ENCODE measurements around the gene FRS2. TPM values are rescaled to one million over a fixed set of nuclear protein-coding genes. Genes with fewer than 3 reads are reported as not detected.

FRS2 gene
- polyA plus RNA-seq, 1 donor from 2014 or later, result 20.2 TPM

GRCh38 chr12:69473262-69473661 is 3.1 kb downstream of the FRS2 start:
- no peaks in the 10 kb centered on the region for H3K36me3 ChIP-seq (ENCODE audit: insufficient read depth, low read length)
- TF ChIP-seq CTCF (IDR thresholded peaks at IDR 0.05; ENCODE audit: poor library complexity, severe bottlenecking) (no peak), SMC3 (conservative IDR thresholded peaks at IDR 0.05; ENCODE audit: poor library complexity) (no peak), EP300 (conservative IDR thresholded peaks at IDR 0.05; ENCODE audit: poor library complexity, severe bottlenecking) (no peak), TAF1 (IDR thresholded peaks at IDR 0.05; ENCODE audit: low read depth) (no peak)
- H4K20me1 ChIP-seq (ENCODE audit: insufficient read depth), result no peaks in the 10 kb centered on the region
- H3K4me2 ChIP-seq (ENCODE audit: low read length), result no peak overlapping the region
- no peaks in the 10 kb centered on the region for H3K9me3 ChIP-seq (ENCODE audit: low read length)
- no peak overlapping the region for H3K27ac ChIP-seq (ENCODE audit: low read length)
- H3K4me3 ChIP-seq (ENCODE audit: low read length), result no peak overlapping the region
- H2AFZ ChIP-seq (ENCODE audit: low read depth, low read length), result no peak overlapping the region
- H3F3A ChIP-seq (ENCODE audit: insufficient read depth, low read length, poor library complexity, severe bottlenecking), result no peaks in the 10 kb centered on the region
- H3K9ac ChIP-seq (ENCODE audit: low read length), result no peak overlapping the region
- H3K79me2 ChIP-seq (replicated peaks; ENCODE audit: insufficient read depth, low read length), result peaks cover 54% of the 10 kb centered on the region
- H3K9me2 ChIP-seq (ENCODE audit: insufficient read depth, low read length), result no peaks in the 10 kb centered on the region
- no peaks in the 10 kb centered on the region for H3K27me3 ChIP-seq (ENCODE audit: insufficient read depth, low read depth, low read length)

- no peaks in the 10 kb centered on the region for H3F3A ChIP-seq (ENCODE audit: insufficient read depth, low read length, poor library complexity, severe bottlenecking)
- no peak overlapping the region for H3K4me2 ChIP-seq (ENCODE audit: low read length)
- H3K27me3 ChIP-seq (ENCODE audit: insufficient read depth, low read depth, low read length), result no peaks in the 10 kb centered on the region
- H3K9me2 ChIP-seq (ENCODE audit: insufficient read depth, low read length), result no peaks in the 10 kb centered on the region
- TF ChIP-seq CTCF (IDR thresholded peaks at IDR 0.05; ENCODE audit: poor library complexity, severe bottlenecking), result no peak
- no peak for TF ChIP-seq TAF1 (IDR thresholded peaks at IDR 0.05; ENCODE audit: low read depth)
- no peak for TF ChIP-seq SMC3 (conservative IDR thresholded peaks at IDR 0.05; ENCODE audit: poor library complexity)
- TF ChIP-seq REST (IDR thresholded peaks at IDR 0.05; ENCODE audit: borderline replicate concordance), result no peak
- no peak for TF ChIP-seq EZH2 (IDR thresholded peaks at IDR 0.05; ENCODE audit: borderline replicate concordance, insufficient read depth, low read length, poor library complexity, severe bottlenecking)
- TF ChIP-seq EP300 (conservative IDR thresholded peaks at IDR 0.05; ENCODE audit: poor library complexity, severe bottlenecking), result no peak
- H3K36me3 ChIP-seq (ENCODE audit: insufficient read depth, low read length), result no peaks in the 10 kb centered on the region
- H3K27ac ChIP-seq (ENCODE audit: low read length), result no peak overlapping the region
- no peak overlapping the region for H2AFZ ChIP-seq (ENCODE audit: low read depth, low read length)
- peaks cover 64% of the 10 kb centered on the region for H3K79me2 ChIP-seq (replicated peaks; ENCODE audit: insufficient read depth, low read length)
- no peak overlapping the region for H3K4me3 ChIP-seq (ENCODE audit: low read length)
- no peaks in the 10 kb centered on the region for H3K9me3 ChIP-seq (ENCODE audit: low read length)
- no peak overlapping the region for H3K9ac ChIP-seq (ENCODE audit: low read length)
- H4K20me1 ChIP-seq (ENCODE audit: insufficient read depth), result no peaks in the 10 kb centered on the region
These were observed 4.3 kb downstream of the FRS2 start for GRCh38 chr12:69474456-69474855.

Measured in neural cell (in vitro differentiated cells).